ENCODE results near the gene PSKH1.

GRCh38 chr16:67858500-67858899, 34.6 kb upstream of the PSKH1 start:
- TF ChIP-seq HCFC1 (IDR thresholded peaks at IDR 0.05; ENCODE audit: low read length) (no peak), CTCF (IDR thresholded peaks at IDR 0.05 in 2 of 3, conservative IDR thresholded peaks at IDR 0.05 in 1 of 3; ENCODE audit: control insufficient read depth in 2 of 3, extremely low read depth in 1 of 3, insufficient read depth in 1 of 3, low read depth in 3 of 3, low read length in 3 of 3) (no peak), BRCA1 (IDR thresholded peaks at IDR 0.05; ENCODE audit: low read depth, low read length) (no peak), POLR2A (IDR thresholded peaks at IDR 0.05; ENCODE audit: low read depth, low read length) (no peak), FOXM1 (IDR thresholded peaks at IDR 0.05; ENCODE audit: low read depth, low read length) (no peak), CHD2 (IDR thresholded peaks at IDR 0.05; ENCODE audit: borderline replicate concordance, low read depth, low read length) (no peak), YBX1 (IDR thresholded peaks at IDR 0.05) (no peak)
